ENCODE results near the gene LYPD6B.
A peak's percentile ranks its signal among the peaks of the same experiment; 100 is the strongest.

The LYPD6B gene

DNA sequence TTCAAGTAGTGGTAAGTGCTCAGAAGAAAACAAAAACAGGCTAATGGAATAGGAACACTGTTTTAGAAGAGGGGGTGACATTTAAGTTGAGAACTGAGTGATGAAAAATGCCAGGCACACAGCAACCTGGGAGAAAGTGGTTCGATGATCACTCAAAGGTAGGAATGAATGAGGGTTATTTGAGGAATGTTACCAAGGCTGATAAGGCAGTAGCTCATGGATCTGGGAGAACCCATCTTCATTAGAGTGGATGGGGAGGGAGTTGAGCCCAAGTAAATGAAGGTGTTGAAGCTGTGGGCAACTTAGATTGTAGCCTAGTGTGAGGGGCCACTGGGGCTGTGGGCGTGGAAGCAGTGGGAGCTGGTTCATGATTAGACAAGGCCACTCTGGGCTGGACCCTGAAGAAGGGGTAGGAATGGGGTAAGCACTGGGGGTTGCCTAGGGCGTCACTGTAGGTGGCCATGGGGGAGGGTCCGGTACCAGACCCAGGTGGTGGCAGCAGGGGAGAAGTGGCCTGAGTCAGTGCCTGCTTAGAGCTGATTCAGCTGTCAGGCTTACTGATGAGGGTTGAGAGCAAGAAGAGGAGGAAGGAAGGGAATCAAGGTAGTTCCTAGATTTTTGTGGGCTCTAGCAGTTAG is 22.5 kb upstream of the LYPD6B start:
- Histone ChIP-seq H2AFZ (ENCODE audit: low read depth, low read length, severe bottlenecking) (no peak overlapping the region), H3K27me3 (ENCODE audit: low read length) (no peaks in the 10 kb centered on the region), H3K27ac (ENCODE audit: low read depth, low read length) (no peak overlapping the region), H3K4me2 (ENCODE audit: low read depth, low read length, poor library complexity, severe bottlenecking) (no peak overlapping the region), H3F3A (ENCODE audit: insufficient read depth) (peaks cover 31% of the 10 kb centered on the region), H3K36me3 (ENCODE audit: low read length) (no peaks in the 10 kb centered on the region), H3K9me3 (ENCODE audit: insufficient read depth, low read length) (no peaks in the 10 kb centered on the region), H3K9ac (ENCODE audit: low read length) (no peak overlapping the region), H3K4me3 (ENCODE audit: insufficient read depth, low read length, poor library complexity, severe bottlenecking) (no peak overlapping the region), H4K20me1 (ENCODE audit: low read depth, low read length) (no peaks in the 10 kb centered on the region), H3K9me2 (replicated peaks; ENCODE audit: insufficient read depth, low read length) (no peaks in the 10 kb centered on the region), H3K79me2 (ENCODE audit: insufficient read depth, low read length) (no peaks in the 10 kb centered on the region)
- TF ChIP-seq, protein P1, sequence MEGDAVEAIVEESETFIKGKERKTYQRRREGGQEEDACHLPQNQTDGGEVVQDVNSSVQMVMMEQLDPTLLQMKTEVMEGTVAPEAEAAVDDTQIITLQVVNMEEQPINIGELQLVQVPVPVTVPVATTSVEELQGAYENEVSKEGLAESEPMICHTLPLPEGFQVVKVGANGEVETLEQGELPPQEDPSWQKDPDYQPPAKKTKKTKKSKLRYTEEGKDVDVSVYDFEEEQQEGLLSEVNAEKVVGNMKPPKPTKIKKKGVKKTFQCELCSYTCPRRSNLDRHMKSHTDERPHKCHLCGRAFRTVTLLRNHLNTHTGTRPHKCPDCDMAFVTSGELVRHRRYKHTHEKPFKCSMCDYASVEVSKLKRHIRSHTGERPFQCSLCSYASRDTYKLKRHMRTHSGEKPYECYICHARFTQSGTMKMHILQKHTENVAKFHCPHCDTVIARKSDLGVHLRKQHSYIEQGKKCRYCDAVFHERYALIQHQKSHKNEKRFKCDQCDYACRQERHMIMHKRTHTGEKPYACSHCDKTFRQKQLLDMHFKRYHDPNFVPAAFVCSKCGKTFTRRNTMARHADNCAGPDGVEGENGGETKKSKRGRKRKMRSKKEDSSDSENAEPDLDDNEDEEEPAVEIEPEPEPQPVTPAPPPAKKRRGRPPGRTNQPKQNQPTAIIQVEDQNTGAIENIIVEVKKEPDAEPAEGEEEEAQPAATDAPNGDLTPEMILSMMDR (IDR thresholded peaks at IDR 0.05; ENCODE audit: insufficient read depth, low read length, poor library complexity, severe bottlenecking): no peak
- no peak for TF ChIP-seq EZH2phosphoT487 (conservative IDR thresholded peaks at IDR 0.05; ENCODE audit: low read length)

DNA sequence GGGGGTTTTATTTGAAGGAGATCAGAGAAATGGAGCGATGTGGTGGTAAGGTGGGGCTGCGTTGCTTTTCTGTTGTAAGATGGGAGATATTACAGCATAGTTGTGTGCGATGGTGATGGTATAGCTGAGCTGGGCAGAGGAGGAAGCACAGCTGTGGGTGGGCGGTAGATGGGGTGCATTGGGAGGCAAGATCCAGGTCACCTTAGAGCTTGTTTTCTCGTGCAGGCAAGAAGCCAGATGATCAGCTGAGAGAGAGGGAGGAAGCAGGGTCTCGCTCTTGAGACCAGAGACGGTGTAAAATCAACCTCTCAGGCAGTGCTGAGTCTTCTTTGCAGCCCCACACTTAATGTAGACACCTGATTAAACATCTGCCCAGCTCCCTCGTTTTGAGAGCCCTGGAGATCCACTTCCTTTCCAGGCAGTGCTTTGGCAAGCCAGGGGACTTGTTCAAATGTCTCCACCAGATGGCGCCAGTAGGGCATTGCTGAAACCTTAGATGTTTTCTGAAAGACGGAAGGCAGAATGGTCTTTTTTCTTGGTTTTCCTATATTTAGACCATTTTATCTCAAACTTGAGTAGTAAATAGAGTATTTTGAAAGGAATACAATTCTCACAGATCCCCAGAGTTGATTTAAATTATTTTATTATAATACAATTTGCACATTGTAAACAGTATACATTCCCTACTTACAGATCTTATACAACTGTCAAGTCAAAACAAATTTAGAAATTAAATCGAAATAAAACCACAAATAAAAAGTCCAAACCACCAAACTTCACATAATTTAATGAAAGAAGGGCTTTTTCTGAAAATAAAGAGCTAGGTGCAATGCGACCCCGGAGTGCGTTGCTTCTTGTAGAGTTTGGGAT is 21.1 kb upstream of the LYPD6B start:
- Histone ChIP-seq H4K20me1 (ENCODE audit: low read depth, low read length) (no peaks in the 10 kb centered on the region), H3K27me3 (ENCODE audit: low read length) (no peaks in the 10 kb centered on the region), H3K9ac (ENCODE audit: low read length) (peak overlapping the region; percentile 28), H3K79me2 (ENCODE audit: insufficient read depth, low read length) (no peaks in the 10 kb centered on the region), H3F3A (ENCODE audit: insufficient read depth) (peaks cover 45% of the 10 kb centered on the region), H3K4me2 (ENCODE audit: low read depth, low read length, poor library complexity, severe bottlenecking) (peak overlapping the region; percentile 90), H3K9me2 (replicated peaks; ENCODE audit: insufficient read depth, low read length) (no peaks in the 10 kb centered on the region), H3K9me3 (ENCODE audit: insufficient read depth, low read length) (no peaks in the 10 kb centered on the region), H3K27ac (ENCODE audit: low read depth, low read length) (peak overlapping the region; percentile 98), H3K36me3 (ENCODE audit: low read length) (no peaks in the 10 kb centered on the region), H2AFZ (ENCODE audit: low read depth, low read length, severe bottlenecking) (peak overlapping the region; percentile 70), H3K4me3 (ENCODE audit: insufficient read depth, low read length, poor library complexity, severe bottlenecking) (no peak overlapping the region)
- TF ChIP-seq, protein P1 (IDR thresholded peaks at IDR 0.05; ENCODE audit: insufficient read depth, low read length, poor library complexity, severe bottlenecking): peak; percentile 83
- TF ChIP-seq EZH2phosphoT487 (conservative IDR thresholded peaks at IDR 0.05; ENCODE audit: low read length): no peak

DNA sequence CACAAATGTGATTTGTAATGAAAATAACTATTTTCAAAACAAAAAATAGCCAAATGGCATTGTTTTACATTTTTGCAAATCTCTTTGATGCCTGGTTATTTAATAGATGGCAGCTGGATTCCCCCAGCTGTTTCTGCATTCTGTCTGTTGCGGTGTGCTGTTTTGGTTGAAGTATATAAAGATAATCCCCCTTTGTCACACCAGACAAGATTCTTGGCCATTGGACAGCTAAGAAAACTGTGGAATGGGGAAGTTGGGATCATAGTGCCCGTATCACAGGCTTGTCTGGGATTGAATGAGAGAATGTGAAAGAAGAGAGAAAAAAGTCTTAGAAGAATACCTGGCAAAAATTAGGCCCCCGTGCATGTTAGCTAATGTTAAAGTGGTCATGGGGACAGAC is 19.5 kb upstream of the LYPD6B start:
- Histone ChIP-seq H3F3A (ENCODE audit: insufficient read depth) (peaks cover 55% of the 10 kb centered on the region), H2AFZ (ENCODE audit: low read depth, low read length, severe bottlenecking) (no peak overlapping the region), H3K9ac (ENCODE audit: low read length) (peak overlapping the region; percentile 60), H4K20me1 (ENCODE audit: low read depth, low read length) (no peaks in the 10 kb centered on the region), H3K9me2 (replicated peaks; ENCODE audit: insufficient read depth, low read length) (no peaks in the 10 kb centered on the region), H3K4me3 (ENCODE audit: insufficient read depth, low read length, poor library complexity, severe bottlenecking) (peak overlapping the region; percentile 38), H3K79me2 (ENCODE audit: insufficient read depth, low read length) (no peaks in the 10 kb centered on the region), H3K27ac (ENCODE audit: low read depth, low read length) (peak overlapping the region; percentile 98), H3K36me3 (ENCODE audit: low read length) (no peaks in the 10 kb centered on the region), H3K4me2 (ENCODE audit: low read depth, low read length, poor library complexity, severe bottlenecking) (peak overlapping the region; percentile 90), H3K27me3 (ENCODE audit: low read length) (no peaks in the 10 kb centered on the region), H3K9me3 (ENCODE audit: insufficient read depth, low read length) (no peaks in the 10 kb centered on the region)
- no peak for TF ChIP-seq EZH2phosphoT487 (conservative IDR thresholded peaks at IDR 0.05; ENCODE audit: low read length)
- TF ChIP-seq, protein P1 (IDR thresholded peaks at IDR 0.05; ENCODE audit: insufficient read depth, low read length, poor library complexity, severe bottlenecking): no peak
